GM19240 (cell line): Measurements from ENCODE around the gene SRD5A3.

Experiments used
- DNase-seq: peaks from one replicate; pipeline ENCODE4 v3.0.0; 2011; ENCODE audit warnings: low spot score; ENCODE audit not compliant: insufficient read length

SRD5A3 gene

GRCh38 chr4:55407119-55407518 is 61.1 kb downstream of the SRD5A3 start:
- DNase-seq, result no peak

- DNase-seq, result no peak
Measured at GRCh38 chr4:55407764-55408163, 61.7 kb downstream of the SRD5A3 start.

- DNase-seq, result no peak
Measured at GRCh38 chr4:55409468-55410171, 63.6 kb downstream of the SRD5A3 start.

- DNase-seq, result no peak
Measured at GRCh38 chr4:55410431-55410830, 64.4 kb downstream of the SRD5A3 start.

- DNase-seq, result no peak
Measured at GRCh38 chr4:55411621-55412020, 65.6 kb downstream of the SRD5A3 start.

GRCh38 chr4:55416176-55416575 is 70.1 kb downstream of the SRD5A3 start:
- DNase-seq, result no peak
